Skeletal muscle tissue (tissue), 4 donors: ENCODE measurements around the gene CCL13. TPM values are rescaled to one million over a fixed set of nuclear protein-coding genes. Genes with fewer than 3 reads are reported as not detected.
"Not testable (repeated sequence)": the region's sequence is repeated elsewhere in the genome, so short reads cannot be mapped to it uniquely, and the experiment has no call there.

Experiments
- H3K27ac ChIP-seq: one replicate; pipeline ENCODE4 v1.7.0; 2013; ENCODE audit warnings: mild to moderate bottlenecking, low read depth, low read length, inconsistent platforms
- H3K27me3 ChIP-seq, 3 donors: one replicate each; pipeline ENCODE4 v1.7.0; 2013; ENCODE audit warnings: low read length in 3 of 3; ENCODE audit not compliant: control insufficient read depth in 3 of 3, insufficient read depth in 3 of 3
- H3K36me3 ChIP-seq, 3 donors: one replicate each; pipeline ENCODE4 v1.7.0; 2013; ENCODE audit warnings: low read length in 3 of 3; ENCODE audit not compliant: control insufficient read depth in 3 of 3, insufficient read depth in 3 of 3
- H3K4me1 ChIP-seq, 3 donors: one replicate each; pipeline ENCODE4 v1.7.0; 2013; ENCODE audit warnings: low read length in 3 of 3, mild to moderate bottlenecking in 3 of 3; ENCODE audit not compliant: control insufficient read depth in 3 of 3, insufficient read depth in 3 of 3
- H3K4me3 ChIP-seq, 3 donors: one replicate each; pipeline ENCODE4 v1.7.0; 2013; ENCODE audit warnings: low read length in 3 of 3
- H3K9ac ChIP-seq, 3 donors: one replicate each; pipeline ENCODE4 v1.7.0; 2013; ENCODE audit warnings: low read length in 3 of 3, mild to moderate bottlenecking in 3 of 3, moderate library complexity in 2 of 3, low read depth in 1 of 3
- H3K9me3 ChIP-seq, 3 donors: one replicate each; pipeline ENCODE4 v1.7.0; 2013; ENCODE audit warnings: low read length in 3 of 3; ENCODE audit not compliant: control insufficient read depth in 3 of 3
- total RNA-seq: library from RNA; depleted of rRNA; stranded (reverse); fragments of >200 nt; gene quantifications from one replicate; pipeline ENCODE4 v1.2.3, GENCODE V29; 2014
- donor health status: Osteomylitis.

The CCL13 gene
- total RNA-seq, 1 donor from 2014 or later = 3.7 TPM

GRCh38 chr17:34327580-34327979 lies 28.7 kb upstream of the CCL13 start:
- not testable (repeated sequence) for H3K4me3 ChIP-seq, H3K9me3 ChIP-seq, H3K27ac ChIP-seq, H3K27me3 ChIP-seq, H3K9ac ChIP-seq, H3K36me3 ChIP-seq, H3K4me1 ChIP-seq

GRCh38 chr17:34337701-34338100 lies 18.6 kb upstream of the CCL13 start:
- Histone ChIP-seq H3K27ac (no peak overlapping the region), H3K9me3 (no peaks in the 10 kb centered on the region), H3K4me3 (no peak overlapping the region), H3K27me3 (no peaks in the 10 kb centered on the region), H3K36me3 (no peaks in the 10 kb centered on the region), H3K9ac (no peak overlapping the region), H3K4me1 (no peaks in the 10 kb centered on the region)

GRCh38 chr17:34339138-34339770 lies 17.0 kb upstream of the CCL13 start:
- Histone ChIP-seq H3K9me3 (no peaks in the 10 kb centered on the region), H3K27ac (no peak overlapping the region), H3K4me1 (no peaks in the 10 kb centered on the region), H3K9ac (no peak overlapping the region), H3K4me3 (no peak overlapping the region), H3K27me3 (no peaks in the 10 kb centered on the region), H3K36me3 (no peaks in the 10 kb centered on the region)

- Histone ChIP-seq H3K4me1 (no peaks in the 10 kb centered on the region), H3K9me3 (no peaks in the 10 kb centered on the region), H3K27me3 (no peaks in the 10 kb centered on the region), H3K36me3 (no peaks in the 10 kb centered on the region), H3K4me3 (no peak overlapping the region), H3K27ac (no peak overlapping the region), H3K9ac (no peak overlapping the region)
These were observed 14.4 kb upstream of the CCL13 start for GRCh38 chr17:34341916-34342315.

- Histone ChIP-seq H3K9me3 (no peaks in the 10 kb centered on the region), H3K27me3 (no peaks in the 10 kb centered on the region), H3K27ac (no peak overlapping the region), H3K9ac (no peak overlapping the region), H3K4me3 (no peak overlapping the region), H3K4me1 (no peaks in the 10 kb centered on the region), H3K36me3 (no peaks in the 10 kb centered on the region)
These were observed 9.2 kb upstream of the CCL13 start for GRCh38 chr17:34347063-34347462.

GRCh38 chr17:34349751-34350150 lies 6.5 kb upstream of the CCL13 start:
- no peaks in the 10 kb centered on the region for H3K4me1 ChIP-seq
- H3K4me3 ChIP-seq = no peak overlapping the region
- H3K27ac ChIP-seq = no peak overlapping the region
- no peaks in the 10 kb centered on the region for H3K27me3 ChIP-seq
- H3K9me3 ChIP-seq = peaks cover 0 to 4% (median 0%) of the 10 kb centered on the region in 3 donors
- no peak overlapping the region for H3K9ac ChIP-seq
- H3K36me3 ChIP-seq = no peaks in the 10 kb centered on the region

- Histone ChIP-seq H3K36me3 (no peaks in the 10 kb centered on the region), H3K4me3 (no peak overlapping the region), H3K9ac (no peak overlapping the region), H3K4me1 (no peaks in the 10 kb centered on the region), H3K27ac (no peak overlapping the region), H3K27me3 (no peaks in the 10 kb centered on the region), H3K9me3 (peaks cover 0 to 4% (median 0%) of the 10 kb centered on the region in 3 donors)
These were observed 5.2 kb upstream of the CCL13 start for GRCh38 chr17:34351096-34351495.

- Histone ChIP-seq H3K27ac (no peak overlapping the region), H3K27me3 (no peaks in the 10 kb centered on the region), H3K9ac (no peak overlapping the region), H3K36me3 (no peaks in the 10 kb centered on the region), H3K4me3 (no peak overlapping the region), H3K9me3 (peaks cover 0 to 4% (median 0%) of the 10 kb centered on the region in 3 donors), H3K4me1 (no peaks in the 10 kb centered on the region)
These were observed 4.1 kb upstream of the CCL13 start for GRCh38 chr17:34352191-34352590.

GRCh38 chr17:34354637-34355036 lies 1.6 kb upstream of the CCL13 start:
- H3K4me1 ChIP-seq = no peaks in the 10 kb centered on the region
- H3K36me3 ChIP-seq = no peaks in the 10 kb centered on the region
- H3K27ac ChIP-seq = no peak overlapping the region
- H3K4me3 ChIP-seq = no peak overlapping the region
- no peaks in the 10 kb centered on the region for H3K27me3 ChIP-seq
- H3K9me3 ChIP-seq = peaks cover 0 to 4% (median 0%) of the 10 kb centered on the region in 3 donors
- H3K9ac ChIP-seq = no peak overlapping the region

- Histone ChIP-seq H3K27ac (no peak overlapping the region), H3K4me1 (no peaks in the 10 kb centered on the region), H3K36me3 (no peaks in the 10 kb centered on the region), H3K9ac (no peak overlapping the region), H3K27me3 (peaks cover 0 to 4% (median under 1%) of the 10 kb centered on the region in 3 donors), H3K4me3 (no peak overlapping the region), H3K9me3 (peaks cover 0 to 4% (median 0%) of the 10 kb centered on the region in 3 donors)
These were observed 1.1 kb downstream of the CCL13 start for GRCh38 chr17:34357398-34357797.
